Chondrocyte (in vitro differentiated cells): ENCODE data around the gene RAP1GDS1. TPM values are rescaled to one million over a fixed set of nuclear protein-coding genes. Genes with fewer than 3 reads are reported as not detected.

ENCODE experiments used
- DNase-seq: peaks from one replicate; pipeline ENCODE4 v3.0.0; 2021; ENCODE audit warnings: mixed read lengths, low spot score
- H3K27ac Mint-ChIP-seq: one replicate; pipeline ENCODE4 v1.8.0; 2021; ENCODE audit warnings: mild to moderate bottlenecking, moderate library complexity, mixed read lengths; ENCODE audit not compliant: unreplicated experiment
- H3K27me3 Mint-ChIP-seq: 2 replicates; pipeline ENCODE4 v1.8.0; 2021; ENCODE audit warnings: low read depth, mixed read lengths
- H3K36me3 Mint-ChIP-seq: 2 replicates; pipeline ENCODE4 v1.8.0; 2021; ENCODE audit warnings: low read depth, mixed read lengths
- H3K4me1 Mint-ChIP-seq: 2 replicates; pipeline ENCODE4 v1.8.0; 2021; ENCODE audit warnings: low read depth, mild to moderate bottlenecking, mixed read lengths
- H3K4me3 Mint-ChIP-seq: one replicate; pipeline ENCODE4 v1.8.0; 2021; ENCODE audit warnings: mild to moderate bottlenecking, moderate library complexity, mixed read lengths; ENCODE audit not compliant: unreplicated experiment
- H3K9me3 Mint-ChIP-seq: 2 replicates; pipeline ENCODE4 v1.8.0; 2021; ENCODE audit warnings: low read depth, mixed read lengths
- CTCF ChIP-seq: fragments of 200-600 bp; sonication (generic); IDR thresholded peaks from 2 replicates; pipeline ENCODE4 v1.5.0; 2021; ENCODE audit warnings: antibody characterized with exemption, mild to moderate bottlenecking, moderate library complexity
- total RNA-seq: library from RNA; stranded (reverse); gene quantifications from 3 replicates; pipeline ENCODE4 v1.2.1, GENCODE V29; 2021

RAP1GDS1 gene
- total RNA-seq, 1 donor from 2014 or later, result 89.5 TPM

DNA sequence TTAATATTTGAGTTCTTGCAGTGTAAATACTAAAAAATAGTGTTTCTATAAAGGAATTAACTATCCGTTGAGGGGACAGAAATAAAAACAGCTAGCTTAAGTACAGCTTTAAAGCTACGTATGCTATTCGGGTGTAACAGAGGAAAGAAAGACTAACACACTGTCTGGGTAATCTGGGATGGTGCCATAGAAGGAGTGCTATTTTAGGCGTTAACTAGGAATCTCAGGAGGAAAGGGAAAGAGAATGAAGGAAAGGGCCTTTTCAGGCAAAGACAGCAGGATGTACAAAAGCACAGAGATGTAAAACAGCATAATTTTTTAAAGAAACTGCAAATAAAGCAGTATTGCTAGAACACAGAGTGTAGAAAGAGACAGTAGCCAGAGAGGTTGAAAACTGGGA lies 161.8 kb downstream of the RAP1GDS1 start:
- H3K36me3 Mint-ChIP-seq, result peaks cover 44% of the 10 kb centered on the region
- no peak for TF ChIP-seq CTCF

DNA sequence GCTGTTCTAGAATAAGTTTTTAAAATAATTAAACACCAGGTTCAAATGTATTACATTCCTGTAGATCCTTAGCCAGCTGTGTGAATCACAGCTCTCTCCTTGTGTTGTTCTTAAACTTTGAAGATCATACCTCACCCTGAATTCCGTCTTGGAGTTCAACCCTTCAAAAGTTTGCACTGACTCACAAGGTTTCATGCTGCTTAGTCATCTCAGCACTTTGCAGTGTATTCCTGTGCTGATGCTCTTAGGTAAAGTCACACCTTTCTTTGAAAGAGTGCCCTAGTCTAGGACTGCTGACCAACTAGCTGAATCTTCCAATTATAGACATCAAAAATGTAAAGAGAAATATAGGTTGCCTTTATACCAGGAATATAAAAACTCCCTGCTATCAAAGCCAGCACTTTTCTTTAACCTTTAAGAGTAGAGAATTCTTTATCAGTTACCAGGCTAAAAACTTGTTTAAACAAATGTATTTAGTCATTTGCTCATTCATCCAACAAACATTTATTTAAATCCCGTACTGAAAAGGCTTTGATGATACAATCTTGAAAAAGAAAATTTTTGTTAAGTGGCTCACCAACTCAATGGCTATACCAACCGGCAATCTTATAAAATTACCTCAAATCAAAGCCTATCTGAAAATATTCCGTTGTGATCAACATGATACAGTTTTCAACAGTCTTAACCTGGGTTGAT lies 169.7 kb downstream of the RAP1GDS1 start:
- peaks cover 14% of the 10 kb centered on the region for H3K4me1 Mint-ChIP-seq
- no peaks in the 10 kb centered on the region for H3K27me3 Mint-ChIP-seq
- DNase-seq, result no peak
- peaks cover 12% of the 10 kb centered on the region for H3K9me3 Mint-ChIP-seq
- no peak overlapping the region for H3K4me3 Mint-ChIP-seq
- H3K27ac Mint-ChIP-seq, result no peak overlapping the region
- TF ChIP-seq CTCF, result no peak
- H3K36me3 Mint-ChIP-seq, result peaks cover 15% of the 10 kb centered on the region

More for the DNA sequence above, 161.8 kb downstream of the RAP1GDS1 start:
- H3K9me3 Mint-ChIP-seq, result peaks cover 18% of the 10 kb centered on the region
- H3K4me3 Mint-ChIP-seq, result no peak overlapping the region
- H3K27me3 Mint-ChIP-seq, result no peaks in the 10 kb centered on the region
- DNase-seq, result no peak
- H3K4me1 Mint-ChIP-seq, result peaks cover 15% of the 10 kb centered on the region
- no peak overlapping the region for H3K27ac Mint-ChIP-seq

DNA sequence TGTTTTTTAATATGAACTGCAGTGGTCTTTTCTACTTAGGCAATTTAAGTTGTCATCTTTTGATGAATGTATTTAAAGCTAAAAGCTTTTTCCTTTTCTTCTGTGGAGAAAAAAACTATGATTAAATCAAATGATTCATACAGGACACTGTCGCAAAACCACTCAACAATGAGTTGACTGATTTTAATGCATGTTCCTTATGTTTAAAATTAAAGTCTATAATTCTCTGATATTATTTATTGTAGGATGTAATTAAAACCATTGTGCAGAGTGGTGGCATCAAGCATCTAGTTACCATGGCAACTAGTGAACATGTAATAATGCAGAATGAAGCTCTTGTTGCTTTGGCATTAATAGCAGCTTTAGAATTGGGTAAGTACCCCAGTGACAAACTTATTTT lies 172.5 kb downstream of the RAP1GDS1 start:
- no peak for TF ChIP-seq CTCF
- H3K4me1 Mint-ChIP-seq, result peaks cover 14% of the 10 kb centered on the region
- no peaks in the 10 kb centered on the region for H3K27me3 Mint-ChIP-seq
- H3K36me3 Mint-ChIP-seq, result peaks cover 14% of the 10 kb centered on the region
- H3K9me3 Mint-ChIP-seq, result no peaks in the 10 kb centered on the region
- H3K27ac Mint-ChIP-seq, result no peak overlapping the region
- H3K4me3 Mint-ChIP-seq, result no peak overlapping the region
- no peak for DNase-seq

DNA sequence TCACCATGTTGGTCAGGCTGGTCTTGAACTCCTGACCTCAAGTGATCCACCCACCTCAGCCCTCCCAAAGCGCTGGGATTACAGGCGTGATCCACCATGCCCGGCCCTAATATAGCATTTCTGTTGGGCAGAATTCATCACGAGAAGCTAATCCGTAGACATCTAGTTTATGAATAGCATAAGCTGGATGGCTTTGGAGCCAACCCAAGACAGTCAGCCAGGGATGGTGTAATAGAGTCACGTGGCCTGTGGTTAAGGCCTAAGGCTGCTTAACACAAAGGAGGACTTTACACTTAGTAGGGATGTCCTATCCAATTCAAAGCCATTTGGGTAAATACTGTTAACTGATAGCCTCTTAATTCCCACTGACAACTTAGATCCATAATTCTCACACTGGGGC lies 173.6 kb downstream of the RAP1GDS1 start:
- Mint-ChIP-seq H3K4me3 (no peak overlapping the region), H3K9me3 (no peaks in the 10 kb centered on the region), H3K27me3 (no peaks in the 10 kb centered on the region), H3K36me3 (peaks cover 18% of the 10 kb centered on the region), H3K27ac (no peak overlapping the region), H3K4me1 (peaks cover 11% of the 10 kb centered on the region)
- no peak for TF ChIP-seq CTCF
- DNase-seq, result no peak

- DNase-seq, result no peak
- Mint-ChIP-seq H3K36me3 (peaks cover 28% of the 10 kb centered on the region), H3K27ac (no peak overlapping the region), H3K4me3 (no peak overlapping the region), H3K9me3 (no peaks in the 10 kb centered on the region), H3K27me3 (no peaks in the 10 kb centered on the region), H3K4me1 (peaks cover 14% of the 10 kb centered on the region)
- TF ChIP-seq CTCF, result no peak
Measured at GRCh38 chr4:98444371-98444770, 183.2 kb downstream of the RAP1GDS1 start.
